Endothelial cell of umbilical vein (primary cell): ENCODE measurements around the gene LIPE. TPM values are rescaled to one million over a fixed set of nuclear protein-coding genes. Genes with fewer than 3 reads are reported as not detected.

Source experiments
- BruUV-seq: library from RNA; stranded (reverse); fragments of 400-500 nt; replicated peaks from 2 replicates; lab custom pipeline; 2021; lab: Mats Ljungman, UMichigan
- CTCF ChIA-PET: fragments of 300-600, 350-600 bp; sonication (Branson Sonifier 250); formaldehyde crosslinking; loops from one replicate; lab custom pipeline; 2021; ENCODE audit warnings: antibody characterized with exemption, inconsistent platforms; lab: Charles Lee
- POLR2A ChIA-PET: fragments of 300-600, 350-600 bp; sonication (Branson Sonifier 250); formaldehyde crosslinking; loops from one replicate; lab custom pipeline; 2021; ENCODE audit warnings: antibody characterized with exemption, inconsistent platforms; lab: Charles Lee
- DNase-seq: peaks from one replicate; pipeline ENCODE4 v3.0.0-alpha.2; 2011; ENCODE audit warnings: low read depth, low spot score
- FAIRE-seq: peaks from 2 replicates; lab custom pipeline; 2011; peaks lifted over from hg19 to GRCh38; lab: Jason Lieb, UNC
- H2AFZ ChIP-seq: 2 replicates; pipeline ENCODE4 v1.6.0; 2012; ENCODE audit warnings: low read depth, low read length, control low read depth, inconsistent platforms
- H3K27ac ChIP-seq: 2 replicates; pipeline ENCODE4 v1.5.1; 2011; ENCODE audit warnings: low read depth, mild to moderate bottlenecking, control low read depth, low read length, moderate library complexity; ENCODE audit not compliant: insufficient read depth
- H3K27me3 ChIP-seq, 2 experiments: 2 replicates each; pipeline versions ENCODE4 v1.6.0 to v1.6.1; 2011; ENCODE audit warnings: low read length in 2 of 2, mixed read lengths in 1 of 2; ENCODE audit not compliant: control insufficient read depth in 2 of 2, insufficient read depth in 2 of 2
- H3K36me3 ChIP-seq, 2 experiments: 2 replicates in 1 of 2; 3 replicates in 1 of 2; pipeline ENCODE4 v1.5.1; 2011; ENCODE audit warnings: low read length in 2 of 2, mild to moderate bottlenecking in 1 of 2, moderate library complexity in 1 of 2; ENCODE audit not compliant: control insufficient read depth in 2 of 2, insufficient read depth in 2 of 2; ENCODE audit errors: extremely low read depth in 1 of 2
- H3K4me1 ChIP-seq: 3 replicates; pipeline ENCODE4 v1.5.1; 2011; ENCODE audit warnings: mild to moderate bottlenecking, low read length; ENCODE audit not compliant: control insufficient read depth, insufficient read depth; ENCODE audit errors: extremely low read depth
- H3K4me2 ChIP-seq: 2 replicates; pipeline ENCODE4 v1.6.1; 2011; ENCODE audit warnings: low read length, control low read depth, mixed read lengths; ENCODE audit not compliant: insufficient read depth
- H3K4me3 ChIP-seq, 3 experiments: fragments of 200-600 bp in 1 of 3; sonication (generic), shearing (Covaris generic) in 1 of 3; replicated peaks in 1 of 3; 2 replicates each; pipeline ENCODE4 v1.5.1; 2011 to 2016; ENCODE audit warnings: control low read depth in 3 of 3, low read length in 3 of 3, mild to moderate bottlenecking in 2 of 3, inconsistent platforms in 1 of 3, low read depth in 1 of 3, moderate library complexity in 1 of 3; ENCODE audit not compliant: insufficient read depth in 1 of 3
- H3K79me2 ChIP-seq: 2 replicates; pipeline ENCODE4 v1.6.0; 2012; ENCODE audit warnings: low read length, inconsistent platforms; ENCODE audit not compliant: control insufficient read depth, insufficient read depth
- H3K9ac ChIP-seq: replicated peaks from 2 replicates; pipeline ENCODE3; 2011; ENCODE audit warnings: low read length, control low read depth; ENCODE audit not compliant: insufficient read depth; ENCODE audit errors: extremely low read depth
- H3K9me1 ChIP-seq: replicated peaks from 3 replicates; pipeline ENCODE4 v1.6.0; 2011; ENCODE audit warnings: mild to moderate bottlenecking, low read length; ENCODE audit not compliant: control insufficient read depth, insufficient read depth; ENCODE audit errors: extremely low read depth
- H3K9me3 ChIP-seq: replicated peaks from 2 replicates; pipeline ENCODE4 v1.5.1; 2012; ENCODE audit warnings: low read length, inconsistent platforms; ENCODE audit not compliant: control insufficient read depth, insufficient read depth
- H4K20me1 ChIP-seq: replicated peaks from 2 replicates; pipeline ENCODE3; 2011; ENCODE audit warnings: mild to moderate bottlenecking, low read length; ENCODE audit not compliant: control insufficient read depth, insufficient read depth; ENCODE audit errors: extremely low read depth
- EZH2 ChIP-seq: IDR thresholded peaks from 2 replicates; pipeline ENCODE4 v1.6.1; 2012; ENCODE audit warnings: borderline replicate concordance, low read depth, mild to moderate bottlenecking, moderate library complexity, low read length, inconsistent platforms; ENCODE audit not compliant: severe bottlenecking
- GATA2 ChIP-seq: IDR thresholded peaks from 2 replicates; pipeline ENCODE4 v1.7.0; 2011; ENCODE audit warnings: low read depth, mild to moderate bottlenecking, moderate library complexity, mixed read lengths, low read length; ENCODE audit not compliant: insufficient read length, insufficient read depth
- MAX ChIP-seq: IDR thresholded peaks from 2 replicates; pipeline ENCODE4 v1.6.1; 2011; ENCODE audit not compliant: insufficient read depth, insufficient read length
- MYC ChIP-seq: IDR thresholded peaks from one replicate; pipeline ENCODE4 v1.6.1; 2011; ENCODE audit warnings: mild to moderate bottlenecking, low read depth, low read length
- POLR2A ChIP-seq: IDR thresholded peaks from 2 replicates; pipeline ENCODE4 v1.6.1; 2012; ENCODE audit warnings: low read depth, mild to moderate bottlenecking, control low read depth, low read length
- POLR2AphosphoS5 ChIP-seq: IDR thresholded peaks from 2 replicates; pipeline ENCODE4 v1.6.1; 2012; ENCODE audit warnings: low read depth, mild to moderate bottlenecking, control low read depth, low read length, moderate library complexity; ENCODE audit not compliant: insufficient read depth
- dilution Hi-C: fragments of 300-500 bp; cut with MboI; formaldehyde crosslinking; loops from one replicate; pipeline ENCODE4 v1.15.0; 2019; ENCODE audit warnings: low sequenced_read_pairs; ENCODE audit not compliant: extremely low pct_ligation_motif_present
- intact Hi-C: fragments of 100-400 bp; cut with micrococcal nuclease; formaldehyde crosslinking; loops from one replicate; pipeline ENCODE4 v1.10.0; 2022
- polyA plus RNA-seq, 4 experiments: library from polyadenylated mRNA; depleted of rRNA in 3 of 4; stranded (reverse) in 3 of 4; unstranded in 1 of 4; fragments of >200 nt; gene quantifications; 2 replicates each; pipeline versions ENCODE4 v1.2.1 to v1.2.3, GENCODE V29; 2011 to 2012; ENCODE audit warnings: missing spikeins in 1 of 4
- total RNA-seq: library from RNA; stranded (reverse); gene quantifications from 2 replicates; pipeline ENCODE4 v1.2.3, GENCODE V29; 2021

Gene LIPE
- total and polyA plus RNA-seq, 2 donors (not counting 3 experiments of a cell fraction or from before 2014, with no cell fraction given), result 3.8 to 13.5 TPM

GRCh38 chr19:42471554-42472249 is 44.5 kb upstream of the LIPE start:
- no peak overlapping the region for H3K4me2 ChIP-seq
- H3K9me1 ChIP-seq, result no peaks in the 10 kb centered on the region
- H3K36me3 ChIP-seq, result no peaks in the 10 kb centered on the region
- H4K20me1 ChIP-seq, result no peaks in the 10 kb centered on the region
- POLR2A ChIA-PET, result no interaction called here
- dilution Hi-C loops (no loop called here), intact Hi-C loops (no loop called here)
- H3K4me3 ChIP-seq, result no peak overlapping the region
- H3K9me3 ChIP-seq, result no peaks in the 10 kb centered on the region
- H3K27ac ChIP-seq, result no peak overlapping the region
- FAIRE-seq, result no peak
- no peaks in the 10 kb centered on the region for H3K79me2 ChIP-seq
- no TSS peak for BruUV-seq
- CTCF ChIA-PET, result interaction anchor here (0.9 to 1.4 kb wide), 2 partner anchors 22 to 718 kb away, joined by 3 to 4 read pairs; no protein-coding TSS in a partner anchor
- TF ChIP-seq EZH2 (no peak), POLR2A (no peak), MAX (no peak), MYC (no peak), GATA2 (no peak), POLR2AphosphoS5 (no peak)
- H3K27me3 ChIP-seq, result peaks cover 0 to 1% of the 10 kb centered on the region in 2 experiments
- no peak overlapping the region for H3K9ac ChIP-seq
- no peak for DNase-seq
- H3K4me1 ChIP-seq, result no peaks in the 10 kb centered on the region
- no peak overlapping the region for H2AFZ ChIP-seq
